IPS-18a (cell line): ENCODE results near the gene C16orf90.

Experiments
- H3K27ac ChIP-seq: one replicate; pipeline ENCODE4 v1.5.1; 2013; ENCODE audit warnings: low read length
- H3K27me3 ChIP-seq: one replicate; pipeline ENCODE4 v1.6.1; 2013; ENCODE audit warnings: mild to moderate bottlenecking, low read length; ENCODE audit not compliant: control insufficient read depth, insufficient read depth
- H3K36me3 ChIP-seq: one replicate; pipeline ENCODE4 v1.6.1; 2013; ENCODE audit warnings: low read depth, low read length; ENCODE audit not compliant: control insufficient read depth
- H3K4me1 ChIP-seq: one replicate; pipeline ENCODE4 v1.6.1; 2013; ENCODE audit warnings: low read depth, low read length; ENCODE audit not compliant: control insufficient read depth
- H3K4me3 ChIP-seq: one replicate; pipeline ENCODE4 v1.5.1; 2013; ENCODE audit warnings: low read length
- H3K9ac ChIP-seq: one replicate; pipeline ENCODE4 v1.6.1; 2013; ENCODE audit warnings: mild to moderate bottlenecking, low read length, moderate library complexity
- H3K9me3 ChIP-seq: one replicate; pipeline ENCODE4 v1.6.1; 2013; ENCODE audit warnings: low read depth, low read length; ENCODE audit not compliant: control insufficient read depth

Gene C16orf90

DNA sequence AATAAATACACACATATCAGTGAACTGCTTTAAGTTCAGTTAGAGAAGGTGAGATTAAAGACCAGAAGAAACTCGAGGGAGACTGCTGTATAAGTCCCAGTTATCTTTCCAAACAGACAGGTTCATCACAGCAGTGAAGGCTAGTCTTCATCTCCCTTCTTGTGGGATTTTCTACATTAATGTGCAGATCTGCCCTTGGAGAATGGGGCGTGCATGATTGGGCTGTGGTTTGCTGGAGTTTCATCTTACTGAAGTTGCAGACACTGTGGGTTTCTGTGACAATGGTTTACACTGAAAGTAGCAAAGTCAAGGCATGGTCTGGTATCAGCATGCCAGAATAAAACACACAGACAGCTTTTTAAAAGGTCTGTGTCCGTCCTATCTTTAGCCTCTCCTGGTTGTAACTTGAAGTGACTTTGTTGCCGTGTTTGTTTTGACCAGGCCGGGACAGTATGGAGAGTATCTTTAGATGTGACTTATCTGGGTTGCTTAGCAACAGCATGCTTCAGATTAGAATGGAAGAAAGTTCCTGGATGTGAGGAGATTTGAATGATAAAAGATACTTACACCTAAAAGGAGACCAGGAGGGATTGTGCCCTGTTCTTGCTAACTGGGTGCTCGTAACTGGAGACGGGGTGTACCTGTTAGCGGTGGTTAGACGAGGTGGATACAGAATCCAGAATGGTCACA, 35.7 kb downstream of the C16orf90 start:
- no peaks in the 10 kb centered on the region for H3K9me3 ChIP-seq
- H3K9ac ChIP-seq: peak overlapping the region; percentile 84
- H3K36me3 ChIP-seq: no peaks in the 10 kb centered on the region
- peak overlapping the region; percentile 20 for H3K27ac ChIP-seq
- H3K4me3 ChIP-seq: peak overlapping the region; percentile 92
- no peaks in the 10 kb centered on the region for H3K27me3 ChIP-seq
- H3K4me1 ChIP-seq: peaks cover 15% of the 10 kb centered on the region

DNA sequence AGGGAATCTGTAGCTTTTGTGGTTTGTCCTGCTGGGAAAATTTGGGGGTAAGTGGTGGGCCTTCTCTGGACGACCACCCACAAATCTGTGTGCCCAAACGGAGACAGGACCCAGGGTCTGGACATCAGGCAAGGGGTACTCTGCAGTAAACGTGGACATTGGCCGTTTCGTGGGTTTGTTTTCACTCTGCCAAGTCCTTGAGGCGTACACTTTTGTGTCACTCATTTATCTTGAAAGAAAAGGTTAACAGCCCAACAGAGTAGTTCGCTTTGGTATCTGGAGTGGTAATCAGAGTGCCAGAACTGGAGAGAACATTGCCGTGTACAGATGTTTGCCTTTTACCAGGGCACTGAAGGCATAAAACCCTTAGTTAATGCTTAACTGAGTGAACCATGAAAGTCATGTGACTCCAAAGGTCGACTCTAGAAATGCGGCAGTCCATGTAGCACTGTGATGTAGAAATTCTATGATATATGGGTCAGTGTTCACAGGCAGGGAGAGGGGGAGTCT, 36.4 kb downstream of the C16orf90 start:
- H3K27ac ChIP-seq: peak overlapping the region; percentile 15

DNA sequence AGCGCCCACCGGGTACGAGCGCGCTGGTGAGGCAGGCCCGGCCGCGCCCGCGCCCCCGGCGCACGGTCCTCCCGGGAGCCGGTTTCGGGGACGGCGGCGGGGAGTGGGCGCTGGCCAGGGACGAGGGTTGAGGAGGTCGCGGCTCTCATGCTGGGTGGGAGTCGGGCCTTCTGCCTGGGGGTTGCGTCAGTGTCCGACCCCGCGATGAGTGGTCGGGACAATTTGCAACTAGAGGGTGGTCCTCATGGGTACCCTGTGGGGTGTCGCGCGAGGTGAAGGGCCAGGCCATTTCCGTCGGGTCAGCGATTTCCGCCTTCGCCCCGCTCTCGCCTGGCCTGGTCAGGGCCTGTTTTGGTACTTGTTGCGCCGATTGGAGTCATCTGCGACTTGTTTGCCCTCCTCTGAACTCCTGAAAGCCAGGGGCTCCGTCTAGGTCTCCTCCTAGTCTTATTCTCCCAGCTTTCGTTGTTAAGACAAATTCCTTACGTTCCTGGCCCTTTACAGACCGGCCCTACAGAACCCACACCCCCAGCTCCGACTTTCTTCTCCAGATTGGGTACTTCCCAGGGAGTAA, 36.9 kb downstream of the C16orf90 start:
- peak overlapping the region; percentile 15 for H3K27ac ChIP-seq
- H3K4me3 ChIP-seq: peak overlapping the region; percentile 92
- H3K9me3 ChIP-seq: no peaks in the 10 kb centered on the region
- no peaks in the 10 kb centered on the region for H3K27me3 ChIP-seq
- no peaks in the 10 kb centered on the region for H3K36me3 ChIP-seq
- peaks cover 15% of the 10 kb centered on the region for H3K4me1 ChIP-seq
- peak overlapping the region; percentile 84 for H3K9ac ChIP-seq

More for the DNA sequence above, 36.4 kb downstream of the C16orf90 start:
- H3K4me3 ChIP-seq: peak overlapping the region; percentile 92
- H3K9me3 ChIP-seq: no peaks in the 10 kb centered on the region
- peak overlapping the region; percentile 84 for H3K9ac ChIP-seq
- no peaks in the 10 kb centered on the region for H3K27me3 ChIP-seq
- H3K36me3 ChIP-seq: no peaks in the 10 kb centered on the region
- H3K4me1 ChIP-seq: peaks cover 15% of the 10 kb centered on the region

DNA sequence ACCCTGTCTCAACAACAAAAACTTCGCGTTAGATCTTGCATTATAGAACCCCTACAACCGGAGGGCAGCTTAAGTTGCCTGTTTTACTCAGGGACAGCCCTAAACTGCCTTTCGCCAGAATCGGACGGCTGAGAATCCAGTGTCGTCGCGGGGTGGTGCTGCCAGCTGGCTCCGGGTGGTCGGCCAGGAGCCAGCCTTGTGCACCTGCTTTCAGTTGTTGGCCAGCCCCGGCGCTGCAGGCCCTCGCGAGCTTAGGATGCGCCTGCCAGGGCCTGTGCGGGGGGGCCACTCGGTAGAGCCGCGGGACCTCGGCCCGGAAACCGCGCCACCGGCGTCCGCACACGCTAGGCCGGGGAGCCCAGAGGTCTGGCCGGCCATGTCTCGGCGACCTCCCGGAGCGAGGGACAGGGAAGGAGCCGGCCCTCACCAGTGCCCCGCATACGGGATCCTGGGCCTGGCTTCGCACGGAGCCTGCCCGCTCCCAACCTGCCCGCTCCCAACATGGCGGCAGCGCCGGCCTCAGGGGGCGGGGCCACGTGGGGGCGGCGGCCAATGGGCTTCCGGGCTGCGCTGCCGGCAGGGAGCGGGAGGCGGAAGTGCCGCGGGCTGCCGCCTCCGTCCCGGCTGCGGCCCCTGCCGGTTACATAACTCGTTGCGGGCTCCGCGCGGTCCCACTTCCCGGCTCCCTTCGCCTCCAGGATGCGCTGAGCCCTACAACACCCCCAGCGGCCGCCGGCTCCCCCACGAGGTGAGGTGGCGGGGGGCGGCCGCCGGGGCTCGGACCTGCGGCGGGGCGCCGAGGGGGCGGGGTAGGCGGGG, 37.6 kb downstream of the C16orf90 start:
- Histone ChIP-seq H3K27ac (peak overlapping the region; percentile 32), H3K9ac (peak overlapping the region; percentile 48), H3K27me3 (no peaks in the 10 kb centered on the region), H3K9me3 (no peaks in the 10 kb centered on the region), H3K4me1 (peaks cover 15% of the 10 kb centered on the region), H3K4me3 (peak overlapping the region; percentile 92), H3K36me3 (no peaks in the 10 kb centered on the region)

DNA sequence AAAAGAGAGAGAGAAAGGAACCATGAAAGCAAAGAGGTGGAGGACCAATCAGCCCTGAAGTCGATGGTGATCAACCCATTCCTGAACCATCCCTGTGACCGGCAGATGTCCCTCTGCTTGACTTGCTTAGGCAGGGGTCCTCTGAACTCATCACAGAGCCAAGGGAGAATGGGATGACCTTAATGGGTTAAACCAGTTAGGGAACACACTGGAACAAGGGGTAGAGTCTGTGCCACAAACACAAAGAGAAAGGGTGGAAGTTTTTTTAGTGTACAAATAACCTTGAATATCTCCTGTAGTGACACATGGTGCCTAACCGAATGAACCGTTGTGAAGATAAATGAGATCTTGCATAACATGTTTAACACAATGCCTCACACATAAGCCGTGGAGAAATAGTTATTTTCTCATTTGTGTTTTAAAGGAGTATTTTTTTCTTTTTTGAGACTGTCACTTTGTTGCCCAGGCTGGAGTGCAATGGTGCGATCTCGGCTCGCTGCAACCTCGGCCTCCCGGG, 40.6 kb downstream of the C16orf90 start:
- H3K36me3 ChIP-seq: peaks cover 7% of the 10 kb centered on the region
- no peaks in the 10 kb centered on the region for H3K9me3 ChIP-seq
- H3K27me3 ChIP-seq: no peaks in the 10 kb centered on the region
- no peak overlapping the region for H3K4me3 ChIP-seq
- H3K27ac ChIP-seq: no peak overlapping the region
- H3K4me1 ChIP-seq: peaks cover 11% of the 10 kb centered on the region
- H3K9ac ChIP-seq: no peak overlapping the region

DNA sequence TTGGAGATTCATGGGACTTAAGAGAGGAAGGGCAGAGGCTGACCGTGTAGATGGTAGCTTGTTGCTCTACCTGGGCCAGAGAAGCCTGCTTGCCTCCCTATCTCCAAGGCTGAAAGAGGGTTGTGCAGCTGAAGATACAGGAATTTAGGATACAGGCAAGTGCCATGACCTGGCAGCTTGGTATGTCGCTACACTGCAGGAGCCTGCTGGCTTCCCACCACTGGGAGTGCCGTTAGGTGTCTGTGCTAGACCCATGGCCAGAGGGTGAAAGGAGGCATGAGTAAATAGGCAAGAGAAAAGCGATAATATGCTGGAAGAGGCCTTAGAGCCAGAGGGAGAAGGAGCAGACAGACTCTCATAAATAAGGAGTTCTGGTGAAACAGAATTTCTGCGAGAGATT, 41.2 kb downstream of the C16orf90 start:
- Histone ChIP-seq H3K27ac (no peak overlapping the region), H3K4me3 (no peak overlapping the region), H3K9ac (no peak overlapping the region), H3K27me3 (no peaks in the 10 kb centered on the region), H3K4me1 (peaks cover 5% of the 10 kb centered on the region), H3K36me3 (peaks cover 7% of the 10 kb centered on the region), H3K9me3 (no peaks in the 10 kb centered on the region)

DNA sequence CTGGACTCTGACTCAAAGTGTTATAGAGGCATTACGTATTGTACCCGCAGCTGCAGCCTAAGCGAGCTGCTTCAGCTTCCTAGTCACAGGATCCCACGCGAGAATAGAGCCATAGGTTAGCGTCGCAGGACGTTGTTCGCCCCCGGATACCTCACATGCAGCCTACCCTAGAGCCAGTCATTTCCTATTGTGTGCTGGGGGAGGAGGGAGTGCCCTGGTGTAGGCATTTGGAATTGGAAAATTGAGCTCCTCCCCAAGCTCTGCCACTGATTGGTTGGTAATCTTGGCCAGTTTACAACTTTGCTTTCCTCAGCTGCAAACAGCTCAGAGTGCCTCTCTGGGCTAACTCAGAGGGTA, 51.3 kb downstream of the C16orf90 start:
- Histone ChIP-seq H3K9ac (peak overlapping the region; percentile 82), H3K27ac (peak overlapping the region; percentile 64), H3K36me3 (peaks cover 4% of the 10 kb centered on the region), H3K27me3 (no peaks in the 10 kb centered on the region), H3K9me3 (peaks cover 6% of the 10 kb centered on the region), H3K4me3 (peak overlapping the region; percentile 95), H3K4me1 (peaks cover 3% of the 10 kb centered on the region)
